Esophagus (tissue), 2 donors: Measurements from ENCODE around the gene PLA2G2F. TPM values are rescaled to one million over a fixed set of nuclear protein-coding genes. Genes with fewer than 3 reads are reported as not detected.
A peak's percentile ranks its signal among the peaks of the same experiment; 100 is the strongest.

Source experiments
- H3K27ac ChIP-seq, 2 donors: one replicate each; pipeline ENCODE4 v1.5.1; 2013; ENCODE audit warnings: low read depth in 2 of 2, mild to moderate bottlenecking in 2 of 2, inconsistent platforms in 1 of 2, low read length in 1 of 2, moderate library complexity in 1 of 2
- H3K27me3 ChIP-seq, 2 donors: one replicate each; pipeline ENCODE4 v1.6.1; 2013; ENCODE audit warnings: low read length in 2 of 2, control low read depth in 1 of 2, mild to moderate bottlenecking in 1 of 2; ENCODE audit not compliant: insufficient read depth in 2 of 2, control insufficient read depth in 1 of 2
- H3K36me3 ChIP-seq, 2 donors: one replicate each; pipeline ENCODE4 v1.6.1; 2013; ENCODE audit warnings: low read length in 1 of 2; ENCODE audit not compliant: control insufficient read depth in 2 of 2, insufficient read depth in 2 of 2
- H3K4me1 ChIP-seq, 2 donors: one replicate each; pipeline ENCODE4 v1.6.1; 2013; ENCODE audit warnings: low read length in 1 of 2; ENCODE audit not compliant: control insufficient read depth in 2 of 2, insufficient read depth in 2 of 2
- H3K4me3 ChIP-seq, 2 donors: one replicate each; pipeline ENCODE4 v1.5.1; 2013; ENCODE audit warnings: low read length in 2 of 2, mild to moderate bottlenecking in 2 of 2, low read depth in 1 of 2, moderate library complexity in 1 of 2
- H3K9me3 ChIP-seq, 2 donors: one replicate each; pipeline ENCODE4 v1.6.1; 2013; ENCODE audit warnings: mild to moderate bottlenecking in 2 of 2, low read depth in 1 of 2, low read length in 1 of 2, moderate library complexity in 1 of 2; ENCODE audit not compliant: control insufficient read depth in 2 of 2, insufficient read depth in 1 of 2
- WGBS, 2 donors: extraction: QIAGEN DNeasy Blood & Tissue Kit; methylation state at CpG; one replicate each; pipeline ENCODE4 v1.1.7; 2013; 5-methylcytosine and 5-hydroxymethylcytosine counted together
- polyA plus RNA-seq, 2 donors: library from polyadenylated mRNA; stranded (reverse); fragments of 200-250 nt; gene quantifications; one replicate each; pipeline ENCODE4 v1.2.3, GENCODE V29; 2013
- donor health status: healthy with polysubstance abuse.
- donor health status: Bipolar disorder and iron deficiency.

Gene PLA2G2F
- polyA plus RNA-seq, 2 donors, result 0.01 to 0.02 TPM

- Histone ChIP-seq H3K27me3 (peaks cover 0 to 3% of the 10 kb centered on the region in 2 donors), H3K36me3 (no peaks in the 10 kb centered on the region), H3K27ac (peak overlapping the region; percentile 19 to 60), H3K4me3 (peak overlapping the region; percentile 25 to 40), H3K4me1 (peaks cover 0 to 5% of the 10 kb centered on the region in 2 donors), H3K9me3 (peaks cover 0 to 2% of the 10 kb centered on the region in 2 donors)
- WGBS, 2 donors, result 58 to 62% methylated on average over 17 of the region's 17 CpGs
Measured at GRCh38 chr1:20184997-20185833, 46.1 kb downstream of the PLA2G2F start.

- 2 to 3% methylated on average over 50 to 52 of the region's 52 CpGs for WGBS, 2 donors
- H3K36me3 ChIP-seq, result no peaks in the 10 kb centered on the region
- H3K27ac ChIP-seq, result peak within 1 kb of the TSS; percentile 60 to 61
- H3K4me3 ChIP-seq, result peak within 1 kb of the TSS; percentile 25 to 40
- H3K27me3 ChIP-seq, result peaks cover 0 to 3% of the 10 kb centered on the region in 2 donors
- H3K9me3 ChIP-seq, result peaks cover 0 to 2% of the 10 kb centered on the region in 2 donors
- peaks cover 0 to 5% of the 10 kb centered on the region in 2 donors for H3K4me1 ChIP-seq
Measured at GRCh38 chr1:20185834-20186782, 47.0 kb downstream of the PLA2G2F start, which contains the start of the genes PLA2G2C and UBXN10. TSS of gene PLA2G2C (minus strand) at chr1:20186518. CDS start at chr1:20177363, 9,155 bp downstream. TSS of gene UBXN10 (plus strand) at chr1:20186096. CDS start at chr1:20190562, 4,466 bp downstream.

GRCh38 chr1:20187103-20187812, 48.1 kb downstream of the PLA2G2F start:
- peaks cover 0 to 3% of the 10 kb centered on the region in 2 donors for H3K27me3 ChIP-seq
- 41 to 43% methylated on average over 7 of the region's 7 CpGs for WGBS, 2 donors
- H3K4me1 ChIP-seq, result peaks cover 0 to 5% of the 10 kb centered on the region in 2 donors
- H3K36me3 ChIP-seq, result no peaks in the 10 kb centered on the region
- peak overlapping the region; percentile 18 to 57 for H3K27ac ChIP-seq
- H3K9me3 ChIP-seq, result peaks cover 0 to 2% of the 10 kb centered on the region in 2 donors
- H3K4me3 ChIP-seq, result no peak overlapping the region

GRCh38 chr1:20187813-20188454, 48.8 kb downstream of the PLA2G2F start:
- H3K27ac ChIP-seq, result no peak overlapping the region
- H3K4me3 ChIP-seq, result no peak overlapping the region
- H3K36me3 ChIP-seq, result no peaks in the 10 kb centered on the region
- WGBS, 2 donors, result 53 to 67% methylated on average over 4 of the region's 4 CpGs
- peaks cover 0 to 3% of the 10 kb centered on the region in 2 donors for H3K27me3 ChIP-seq
- peaks cover 0 to 5% of the 10 kb centered on the region in 2 donors for H3K4me1 ChIP-seq
- peaks cover 0 to 2% of the 10 kb centered on the region in 2 donors for H3K9me3 ChIP-seq

GRCh38 chr1:20188455-20188817, 49.3 kb downstream of the PLA2G2F start:
- Histone ChIP-seq H3K9me3 (peaks cover 0 to 2% of the 10 kb centered on the region in 2 donors), H3K36me3 (no peaks in the 10 kb centered on the region), H3K4me3 (no peak overlapping the region), H3K27ac (peak overlapping the region in 1 of 2 donors; percentile 18), H3K27me3 (peaks cover 0 to 3% of the 10 kb centered on the region in 2 donors), H3K4me1 (peaks cover 0 to 5% of the 10 kb centered on the region in 2 donors)
- 68 to 78% methylated on average over 4 of the region's 4 CpGs for WGBS, 2 donors

- H3K4me3 ChIP-seq, result no peak overlapping the region
- no peak overlapping the region for H3K27ac ChIP-seq
- H3K9me3 ChIP-seq, result no peaks in the 10 kb centered on the region
- H3K36me3 ChIP-seq, result no peaks in the 10 kb centered on the region
- 84 to 86% methylated on average over 4 of the region's 4 CpGs for WGBS, 2 donors
- peaks cover 0 to 3% of the 10 kb centered on the region in 2 donors for H3K27me3 ChIP-seq
- H3K4me1 ChIP-seq, result peaks cover 0 to 5% of the 10 kb centered on the region in 2 donors
Measured at GRCh38 chr1:20189664-20190063, 50.5 kb downstream of the PLA2G2F start.

- Histone ChIP-seq H3K36me3 (no peaks in the 10 kb centered on the region), H3K4me3 (no peak overlapping the region), H3K27me3 (peaks cover 0 to 3% of the 10 kb centered on the region in 2 donors), H3K4me1 (peaks cover 0 to 5% of the 10 kb centered on the region in 2 donors), H3K9me3 (no peaks in the 10 kb centered on the region), H3K27ac (no peak overlapping the region)
- 82 to 86% methylated on average over 19 of the region's 19 CpGs for WGBS, 2 donors
Measured at GRCh38 chr1:20190256-20191160, 51.4 kb downstream of the PLA2G2F start.

GRCh38 chr1:20191266-20191825, 52.2 kb downstream of the PLA2G2F start:
- H3K36me3 ChIP-seq, result no peaks in the 10 kb centered on the region
- peaks cover 0 to 5% of the 10 kb centered on the region in 2 donors for H3K4me1 ChIP-seq
- no peaks in the 10 kb centered on the region for H3K9me3 ChIP-seq
- whole genome bisulfite sequencing, 2 donors, result 87 to 88% methylated on average over 12 of the region's 12 CpGs
- H3K27ac ChIP-seq, result no peak overlapping the region
- no peaks in the 10 kb centered on the region for H3K27me3 ChIP-seq
- no peak overlapping the region for H3K4me3 ChIP-seq
